ENCODE results near the gene CCDC85B. TPM values are rescaled to one million over a fixed set of nuclear protein-coding genes. Genes with fewer than 3 reads are reported as not detected.

The CCDC85B gene
- polyA plus RNA-seq, 1 donor, result 22.2 TPM

DNA sequence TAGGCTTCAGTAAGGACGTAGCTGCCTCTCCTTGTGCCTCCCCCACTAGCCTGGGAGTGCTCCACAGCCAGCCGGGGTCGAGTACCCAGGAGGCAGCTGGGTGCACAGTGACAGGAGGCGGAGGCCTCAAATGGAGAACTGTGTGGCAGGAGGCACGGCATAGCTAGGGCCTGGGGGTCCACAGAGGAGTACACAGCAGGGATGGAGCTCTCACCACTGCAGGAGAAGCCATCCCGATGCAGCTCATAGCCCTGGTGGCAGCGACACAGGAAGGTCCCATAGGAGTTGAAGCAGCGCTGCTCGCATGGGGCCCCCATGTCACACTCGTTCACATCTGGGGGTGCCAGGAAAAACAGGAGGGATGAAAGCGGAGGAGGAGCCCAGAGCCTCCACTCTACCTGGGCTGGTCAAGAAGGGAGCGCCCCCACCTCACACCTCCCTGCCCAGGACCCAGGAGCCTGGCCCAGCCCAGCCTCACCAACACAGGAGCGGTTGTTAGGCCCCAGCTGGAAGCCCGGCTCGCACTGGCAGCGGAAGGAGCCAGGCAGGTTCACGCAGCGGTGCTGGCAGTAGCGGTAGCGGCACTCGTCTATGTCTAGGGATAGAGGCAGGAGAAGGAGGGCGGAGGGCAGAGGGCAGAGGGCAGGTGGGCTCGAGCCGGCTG, 20.7 kb upstream of the CCDC85B start:
- DNase-seq, result no peak

DNA sequence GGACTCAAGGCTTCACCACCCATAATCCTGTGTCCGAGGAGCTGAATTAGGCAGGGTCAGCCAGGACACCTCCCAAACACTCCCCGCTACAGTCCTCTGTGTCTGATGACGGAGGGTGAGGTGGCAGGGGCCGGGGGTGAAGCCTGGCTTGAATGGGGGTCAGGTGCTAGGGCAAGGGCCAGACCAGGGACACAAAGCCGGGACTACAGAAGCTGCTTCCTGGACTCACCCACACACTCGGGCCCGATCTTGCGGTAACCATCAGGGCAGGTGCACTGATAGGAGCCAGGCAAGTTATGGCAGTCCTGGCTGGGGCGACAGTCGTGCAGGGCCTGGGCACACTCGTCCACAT, 20.2 kb upstream of the CCDC85B start:
- no peak for DNase-seq

DNA sequence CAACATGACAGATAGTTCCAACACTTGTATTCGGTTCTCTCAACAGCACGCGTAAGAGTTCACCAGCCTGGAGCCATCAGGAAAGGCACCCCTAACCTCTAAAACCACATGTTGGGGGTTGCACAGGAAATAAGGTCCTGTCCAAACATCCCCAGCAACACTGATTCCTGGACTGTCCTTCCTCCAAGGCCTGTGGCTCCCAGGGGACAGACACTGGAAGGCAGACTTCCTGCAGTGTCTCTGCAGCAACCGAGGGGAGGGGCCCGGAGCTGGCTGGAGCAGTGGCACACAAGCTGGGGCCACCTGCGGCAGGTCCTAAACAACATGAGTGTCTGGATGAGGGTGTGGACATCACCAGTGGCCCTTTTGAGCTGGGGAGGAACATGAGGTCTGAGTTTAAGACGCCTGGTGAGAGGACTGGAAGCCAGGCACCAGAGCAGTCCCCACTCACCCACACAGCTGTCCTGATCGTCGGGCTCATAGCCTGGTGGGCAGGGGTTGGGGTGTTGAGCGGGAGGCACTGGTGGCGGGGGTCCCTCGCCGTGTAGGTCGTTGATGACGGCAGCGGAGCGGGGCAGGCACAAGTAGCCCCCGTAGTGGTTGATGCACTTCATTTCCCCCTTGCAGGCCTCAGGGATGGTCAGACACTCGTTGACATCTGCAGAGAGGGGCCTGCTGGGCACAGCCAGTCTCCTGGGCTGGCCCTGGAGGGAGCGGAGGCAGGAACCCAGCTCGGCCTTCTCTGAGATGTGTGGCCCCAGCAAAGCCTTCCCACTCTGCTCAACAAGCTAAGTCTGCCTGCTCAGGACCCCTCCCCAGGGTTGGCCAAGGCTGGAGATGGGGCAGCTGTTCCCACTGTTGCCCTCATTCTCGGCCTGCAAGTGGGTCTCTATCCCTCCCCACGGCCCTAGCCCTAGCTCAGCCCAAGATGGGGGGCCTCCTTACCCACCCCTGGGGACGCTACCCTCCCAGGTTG, 19.5 kb upstream of the CCDC85B start:
- DNase-seq, result no peak

DNA sequence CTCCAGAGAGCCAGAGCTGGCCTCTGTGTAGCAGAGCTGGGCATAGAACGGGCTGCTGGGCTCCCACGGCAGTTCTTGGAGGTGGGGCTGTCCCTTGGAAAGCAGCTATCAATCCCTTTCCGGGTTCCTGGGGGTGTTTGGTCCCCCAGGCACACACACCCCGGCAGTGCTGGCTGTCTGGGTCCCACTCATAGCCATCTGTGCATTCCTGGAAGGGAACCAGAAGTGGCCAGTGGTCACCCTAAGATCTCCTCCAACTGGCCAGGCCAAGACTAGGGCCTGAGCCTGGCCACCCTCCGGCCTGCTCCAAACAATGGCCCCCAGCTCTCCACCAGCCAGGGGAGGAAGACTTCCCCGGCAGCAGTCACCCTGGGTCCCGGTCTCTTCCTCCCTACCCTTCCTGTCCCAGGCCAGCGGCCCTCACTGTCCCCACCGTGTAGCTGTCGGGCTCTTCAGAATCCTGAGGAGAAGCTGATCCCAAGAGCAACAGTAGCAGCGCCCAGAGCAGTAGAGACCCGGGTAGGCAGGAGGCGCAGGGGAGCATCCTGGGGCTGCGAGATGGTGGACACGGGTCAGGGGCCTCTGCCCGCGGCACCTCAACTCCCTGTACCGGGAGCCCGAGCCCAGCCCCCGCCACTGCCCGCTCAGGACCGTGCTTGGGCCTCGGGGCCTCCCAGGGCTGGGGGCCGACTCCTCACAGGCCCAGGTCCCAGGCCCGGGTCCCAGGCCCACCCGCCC, 18.5 kb upstream of the CCDC85B start:
- peak; percentile 41 for DNase-seq

DNA sequence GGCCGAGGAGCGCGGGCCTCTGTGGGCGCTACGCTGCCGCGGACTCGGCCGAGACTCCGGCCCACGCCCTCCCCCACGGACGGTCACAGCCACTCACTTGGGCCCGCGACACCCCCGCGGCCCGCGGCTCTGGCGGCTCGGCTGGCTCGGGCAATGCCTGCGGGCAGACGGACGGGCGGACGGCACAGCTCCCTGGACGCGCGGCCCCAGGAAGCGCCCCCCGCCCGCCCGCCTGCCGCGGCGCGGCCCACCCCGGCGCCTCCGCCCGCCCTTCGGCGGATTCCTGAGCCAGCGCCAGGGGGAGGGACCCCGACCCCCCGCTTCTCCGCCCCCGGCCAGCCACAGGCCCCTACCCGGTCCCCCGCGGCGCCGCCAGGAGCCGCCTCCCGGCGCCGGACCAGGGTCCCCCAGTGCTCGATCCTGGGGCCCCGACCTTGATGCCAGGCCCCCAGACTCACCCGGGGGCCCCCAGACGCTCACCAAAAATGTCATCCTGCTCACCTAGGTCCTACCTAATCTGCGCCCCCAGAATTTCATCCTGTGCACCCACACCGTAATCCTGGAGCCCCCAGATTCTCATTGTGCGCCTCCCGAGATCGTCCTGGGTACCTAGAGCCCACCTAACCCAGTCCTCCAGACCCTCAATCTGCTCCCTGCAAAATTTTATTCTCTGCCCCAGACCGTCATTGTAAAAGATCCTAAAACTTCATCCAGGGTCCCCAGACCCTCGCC, 17.7 kb upstream of the CCDC85B start, which contains the start of gene EFEMP2:
Gene EFEMP2, minus strand, starts transcription at position 215 of the 732 bp plus-strand sequence. CDS start 446 bp downstream, outside the sequence.
- DNase-seq, result peak; percentile 74

DNA sequence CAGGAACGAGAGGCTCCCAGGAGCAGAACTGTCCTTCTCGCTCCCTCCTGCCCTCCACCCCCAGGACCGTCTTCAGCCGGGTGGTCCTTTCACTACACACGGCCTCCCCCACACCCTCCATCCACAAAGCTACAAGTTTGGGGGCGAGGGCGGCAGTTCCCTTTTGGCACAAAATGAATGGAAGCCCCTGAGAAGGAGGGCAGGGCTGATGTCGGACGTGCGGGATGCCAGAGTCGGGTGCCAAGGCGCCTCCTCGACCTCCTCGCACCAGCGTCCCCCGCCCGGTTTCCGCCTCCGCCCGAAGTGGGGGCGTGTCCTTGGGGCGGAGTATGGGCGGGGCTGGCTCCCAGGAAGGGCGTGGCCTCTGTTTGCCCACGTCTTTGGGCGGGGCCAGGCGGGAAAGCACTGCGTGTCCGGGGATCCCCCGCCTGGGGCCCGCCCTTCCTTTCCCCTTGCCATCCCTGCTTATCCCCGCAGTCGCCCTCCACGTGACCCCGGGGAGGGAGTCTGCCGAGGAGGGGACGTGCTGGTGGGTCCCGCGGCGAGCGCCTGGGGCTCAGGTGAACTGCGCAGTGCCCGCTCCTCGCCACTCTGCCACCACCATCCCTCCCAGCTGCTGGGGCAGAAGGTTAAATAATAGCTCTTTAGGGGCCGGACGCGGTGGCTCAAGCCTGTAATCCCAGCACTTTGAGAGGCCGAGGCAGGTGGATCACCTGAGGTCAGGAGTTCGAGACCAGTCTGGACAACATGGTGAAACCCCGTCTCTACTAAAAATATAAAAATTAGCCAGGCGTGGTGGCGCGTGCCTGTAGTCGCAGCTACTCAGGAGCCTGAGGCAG, 16.9 kb upstream of the CCDC85B start:
- peak; percentile 93 for DNase-seq

DNA sequence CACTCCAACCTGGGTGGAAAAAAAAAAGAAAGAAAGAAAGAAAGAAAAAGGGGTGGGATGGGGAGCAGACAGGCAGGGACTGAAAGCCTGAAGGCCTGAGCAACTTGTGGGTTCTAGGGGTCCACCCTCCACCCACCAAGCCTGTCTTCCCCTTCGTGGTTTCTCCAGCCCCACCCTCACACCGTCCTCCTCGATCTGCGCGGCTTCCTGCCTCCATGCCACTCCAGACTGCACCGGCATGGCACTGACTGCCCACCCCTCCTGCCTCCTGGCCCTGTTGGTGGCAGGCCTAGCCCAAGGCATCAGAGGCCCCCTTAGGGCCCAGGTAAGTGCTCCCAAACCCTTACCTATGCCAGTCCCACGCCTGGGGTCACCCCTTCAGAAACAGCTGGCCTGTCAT, 10.9 kb upstream of the CCDC85B start, which contains the start of gene CTSW:
Gene CTSW, plus strand, starts transcription at position 221 of the 400 bp plus-strand sequence. Its CDS starts 18 bp downstream, at position 239.
- DNase-seq, result no peak

DNA sequence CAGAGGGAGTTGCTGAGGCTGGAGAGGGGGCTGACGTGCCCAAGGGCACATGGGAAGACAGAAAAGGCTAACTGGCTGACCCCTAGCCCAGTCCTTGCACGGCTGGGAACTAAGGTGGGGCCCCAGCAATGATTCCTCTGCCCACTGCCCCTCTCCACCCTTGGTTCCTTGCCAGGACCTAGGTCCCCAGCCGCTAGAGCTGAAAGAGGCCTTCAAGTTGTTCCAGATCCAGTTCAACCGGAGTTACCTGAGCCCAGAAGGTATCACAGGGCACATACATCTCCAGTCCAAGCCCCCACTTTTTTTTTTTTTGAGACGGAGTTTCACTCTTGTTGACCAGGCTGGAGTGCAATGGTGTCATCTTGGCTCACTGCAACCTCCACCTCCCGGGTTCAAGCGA, 10.4 kb upstream of the CCDC85B start:
- DNase-seq, result no peak

DNA sequence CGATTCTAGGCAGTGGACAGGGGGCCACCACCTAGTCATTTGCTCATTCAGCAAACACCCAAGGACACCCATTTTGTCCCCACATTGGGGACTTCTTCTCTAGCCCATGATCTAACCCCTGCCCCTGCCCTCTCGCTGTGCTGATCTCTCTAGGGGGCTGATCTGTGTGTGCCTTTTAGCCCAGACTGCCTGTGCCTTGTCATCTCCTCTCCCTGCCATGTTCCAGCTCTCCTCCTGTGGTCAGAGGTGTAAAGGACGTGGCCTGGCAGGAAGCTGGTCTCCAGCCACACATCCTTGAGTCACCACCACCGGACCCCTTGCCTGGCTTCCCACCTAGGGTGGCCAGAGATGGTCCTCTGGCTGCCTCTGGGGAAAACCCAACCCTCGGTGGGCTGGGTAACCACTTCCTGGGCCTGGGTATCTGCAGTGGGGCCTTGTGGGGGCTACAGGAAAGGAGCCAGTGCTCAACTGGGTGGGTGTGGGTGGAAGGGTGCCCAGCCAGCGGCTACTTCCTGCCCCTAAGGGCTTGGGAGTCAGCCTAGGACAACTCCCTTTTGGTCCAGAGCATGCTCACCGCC, 9.5 kb upstream of the CCDC85B start:
- no peak for DNase-seq

DNA sequence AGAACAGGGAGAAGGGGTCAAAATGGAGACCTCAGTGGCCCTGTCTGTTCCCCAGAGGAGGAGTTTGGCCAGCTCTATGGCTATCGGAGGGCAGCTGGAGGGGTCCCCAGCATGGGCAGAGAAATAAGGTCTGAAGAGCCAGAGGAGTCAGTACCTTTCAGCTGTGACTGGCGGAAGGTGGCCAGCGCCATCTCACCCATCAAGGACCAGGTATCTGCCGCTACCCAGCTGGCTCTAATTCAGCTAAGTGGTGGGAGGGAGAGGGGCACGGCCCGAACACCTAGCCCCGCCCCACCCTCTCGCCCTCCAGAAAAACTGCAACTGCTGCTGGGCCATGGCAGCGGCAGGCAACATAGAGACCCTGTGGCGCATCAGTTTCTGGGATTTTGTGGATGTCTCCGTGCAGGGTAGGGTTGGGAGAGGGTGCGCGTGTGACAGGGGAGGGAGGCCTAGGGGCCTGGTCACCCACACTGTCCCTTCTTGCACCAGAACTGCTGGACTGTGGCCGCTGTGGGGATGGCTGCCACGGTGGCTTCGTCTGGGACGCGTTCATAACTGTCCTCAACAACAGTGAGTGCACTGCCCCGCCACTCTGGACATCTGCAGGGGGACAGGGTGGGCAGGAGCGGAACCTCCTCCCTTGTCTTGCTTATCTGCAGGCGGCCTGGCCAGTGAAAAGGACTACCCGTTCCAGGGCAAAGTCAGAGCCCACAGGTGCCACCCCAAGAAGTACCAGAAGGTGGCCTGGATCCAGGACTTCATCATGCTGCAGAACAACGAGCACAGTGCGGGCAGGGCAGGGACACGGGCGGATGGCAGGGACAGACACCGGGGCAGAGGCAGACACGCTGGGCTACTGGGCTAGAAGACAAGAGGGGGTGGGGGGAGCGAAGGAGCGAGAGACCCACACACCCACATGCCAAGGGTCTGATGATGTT, 8.1 kb upstream of the CCDC85B start:
- DNase-seq, result no peak

DNA sequence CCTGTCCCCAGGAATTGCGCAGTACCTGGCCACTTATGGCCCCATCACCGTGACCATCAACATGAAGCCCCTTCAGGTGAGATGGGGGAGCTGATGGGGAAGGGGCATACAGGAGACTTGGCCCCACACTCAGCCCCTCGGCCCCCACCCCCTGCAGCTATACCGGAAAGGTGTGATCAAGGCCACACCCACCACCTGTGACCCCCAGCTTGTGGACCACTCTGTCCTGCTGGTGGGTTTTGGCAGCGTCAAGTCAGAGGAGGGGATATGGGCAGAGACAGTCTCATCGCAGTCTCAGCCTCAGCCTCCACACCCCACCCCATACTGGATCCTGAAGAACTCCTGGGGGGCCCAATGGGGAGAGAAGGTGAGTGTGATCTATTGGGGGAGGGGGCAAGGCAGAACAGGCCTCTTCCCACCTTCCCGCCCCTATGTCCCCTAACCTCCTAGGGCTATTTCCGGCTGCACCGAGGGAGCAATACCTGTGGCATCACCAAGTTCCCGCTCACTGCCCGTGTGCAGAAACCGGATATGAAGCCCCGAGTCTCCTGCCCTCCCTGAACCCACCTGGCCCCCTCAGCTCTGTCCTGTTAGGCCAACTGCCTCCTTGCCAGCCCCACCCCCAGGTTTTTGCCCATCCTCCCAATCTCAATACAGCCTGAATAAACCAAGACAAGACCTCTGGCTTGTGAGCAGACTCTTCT, 7.3 kb upstream of the CCDC85B start:
- DNase-seq, result no peak

DNA sequence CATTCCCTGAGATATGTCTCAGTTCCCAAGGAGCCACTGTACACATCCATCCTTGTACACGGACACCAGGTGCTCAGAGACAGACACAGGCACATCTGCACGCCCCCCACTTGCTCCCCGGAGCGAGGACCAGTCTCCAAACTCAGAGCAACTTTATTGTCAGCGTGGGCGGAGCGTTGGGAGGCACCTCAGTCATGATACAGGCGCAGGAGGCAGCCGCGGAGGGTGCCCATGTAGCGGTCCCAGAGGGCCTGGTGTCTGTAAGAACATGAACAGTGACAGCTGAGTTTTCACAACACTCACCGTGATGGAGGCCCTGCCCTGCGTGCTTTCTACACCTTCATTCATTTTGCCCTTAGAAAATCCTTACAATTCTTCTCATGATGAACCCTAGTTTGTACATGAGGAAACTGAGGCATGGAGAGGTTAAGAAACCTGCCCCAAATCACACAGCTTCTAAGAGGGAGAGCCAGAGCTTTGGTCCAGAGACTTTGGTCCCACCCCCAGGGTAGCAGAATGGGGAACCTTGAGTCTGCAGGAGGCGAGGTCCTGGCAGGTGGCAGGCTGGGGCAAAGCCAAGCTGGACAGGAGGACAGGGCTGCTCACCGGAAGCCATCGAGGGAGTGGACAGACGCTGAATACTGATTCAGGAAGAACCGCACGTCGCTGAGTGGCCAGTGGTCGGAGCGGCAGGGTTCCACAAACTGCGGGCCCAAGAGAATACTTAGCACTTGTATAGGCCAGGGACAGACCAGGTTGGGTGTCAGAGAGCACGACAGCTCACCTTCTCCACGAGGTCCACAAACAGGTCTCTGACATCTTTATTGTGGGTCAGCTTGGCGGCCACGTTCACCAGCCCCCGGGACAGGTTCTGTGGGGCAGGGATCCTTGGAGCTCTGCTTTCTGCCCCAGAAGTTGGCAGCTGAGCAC, 6.4 kb upstream of the CCDC85B start:
- no peak for DNase-seq

DNA sequence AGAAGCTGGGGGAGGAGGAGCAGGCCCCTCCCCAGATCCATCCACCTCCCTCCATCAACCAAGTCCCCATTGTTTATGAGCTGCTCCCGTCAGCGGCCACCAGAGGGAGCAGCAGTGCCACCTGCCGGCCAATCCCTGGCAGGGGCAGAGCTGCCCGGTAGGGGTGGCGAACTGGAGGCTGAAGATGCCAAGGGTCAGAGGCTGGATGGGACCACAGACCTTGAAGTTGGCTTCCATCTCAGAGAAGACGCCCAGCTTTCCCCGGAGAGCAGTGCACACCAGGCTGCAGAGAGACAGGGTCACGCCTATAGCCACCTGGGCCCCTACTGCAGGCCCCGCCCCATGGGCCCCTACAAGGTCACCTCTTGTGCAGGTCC, 5.8 kb upstream of the CCDC85B start:
- peak; percentile 69 for DNase-seq

DNA sequence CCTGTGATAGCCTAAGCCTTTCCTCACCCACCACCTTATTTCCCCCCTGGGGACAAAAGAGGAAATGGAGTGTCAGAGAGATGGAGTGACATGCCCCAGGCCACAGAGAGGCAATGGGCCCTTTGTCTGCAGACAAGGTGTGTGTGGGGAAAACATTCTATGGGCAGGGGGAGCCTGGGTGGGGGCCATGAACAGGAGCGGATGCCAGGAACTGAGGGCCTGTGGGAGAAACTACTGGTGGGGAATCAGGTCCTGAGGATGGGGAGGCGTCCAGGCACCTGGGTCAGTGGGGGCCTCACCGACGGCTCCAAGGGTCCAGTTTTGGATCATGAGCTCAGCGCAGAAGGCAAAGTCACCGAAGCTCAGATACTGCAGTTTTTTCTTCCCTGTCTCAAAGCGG, 5.2 kb upstream of the CCDC85B start:
- DNase-seq, result no peak

DNA sequence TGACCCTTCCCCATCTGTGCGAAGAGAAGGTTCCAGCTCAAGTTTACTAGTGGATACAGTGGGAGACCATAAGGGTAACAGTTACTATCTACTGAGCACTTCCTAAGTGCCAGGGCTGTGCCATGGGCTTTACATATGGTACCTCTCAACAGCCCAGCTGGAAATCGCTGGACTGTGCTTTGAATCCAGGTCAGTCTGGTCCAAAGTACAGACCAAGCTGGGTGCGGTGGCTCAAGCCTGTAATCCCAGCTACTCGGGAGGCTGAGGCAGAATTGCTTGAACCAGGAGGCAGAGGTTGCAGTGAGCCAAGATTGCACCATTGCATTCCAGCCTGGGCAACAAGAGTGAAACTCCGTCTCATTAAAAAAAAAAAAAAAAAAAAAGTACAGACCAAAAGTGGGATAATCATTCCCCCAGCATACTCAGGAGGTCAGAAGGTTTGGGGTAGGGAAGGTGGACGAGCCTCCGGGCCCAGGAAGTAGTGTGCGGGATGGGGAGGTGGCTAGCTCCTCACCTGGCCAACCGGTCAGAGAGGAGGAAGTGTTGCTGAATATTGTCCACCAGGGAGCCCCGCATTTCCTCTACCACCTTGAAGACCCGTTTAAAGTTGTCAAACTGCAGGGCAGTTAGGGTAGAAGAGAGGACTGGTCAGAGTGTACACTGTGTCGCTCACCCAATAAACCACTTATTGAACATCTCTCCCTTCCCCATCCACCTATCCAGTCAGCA, 4.5 kb upstream of the CCDC85B start:
- no peak for DNase-seq

DNA sequence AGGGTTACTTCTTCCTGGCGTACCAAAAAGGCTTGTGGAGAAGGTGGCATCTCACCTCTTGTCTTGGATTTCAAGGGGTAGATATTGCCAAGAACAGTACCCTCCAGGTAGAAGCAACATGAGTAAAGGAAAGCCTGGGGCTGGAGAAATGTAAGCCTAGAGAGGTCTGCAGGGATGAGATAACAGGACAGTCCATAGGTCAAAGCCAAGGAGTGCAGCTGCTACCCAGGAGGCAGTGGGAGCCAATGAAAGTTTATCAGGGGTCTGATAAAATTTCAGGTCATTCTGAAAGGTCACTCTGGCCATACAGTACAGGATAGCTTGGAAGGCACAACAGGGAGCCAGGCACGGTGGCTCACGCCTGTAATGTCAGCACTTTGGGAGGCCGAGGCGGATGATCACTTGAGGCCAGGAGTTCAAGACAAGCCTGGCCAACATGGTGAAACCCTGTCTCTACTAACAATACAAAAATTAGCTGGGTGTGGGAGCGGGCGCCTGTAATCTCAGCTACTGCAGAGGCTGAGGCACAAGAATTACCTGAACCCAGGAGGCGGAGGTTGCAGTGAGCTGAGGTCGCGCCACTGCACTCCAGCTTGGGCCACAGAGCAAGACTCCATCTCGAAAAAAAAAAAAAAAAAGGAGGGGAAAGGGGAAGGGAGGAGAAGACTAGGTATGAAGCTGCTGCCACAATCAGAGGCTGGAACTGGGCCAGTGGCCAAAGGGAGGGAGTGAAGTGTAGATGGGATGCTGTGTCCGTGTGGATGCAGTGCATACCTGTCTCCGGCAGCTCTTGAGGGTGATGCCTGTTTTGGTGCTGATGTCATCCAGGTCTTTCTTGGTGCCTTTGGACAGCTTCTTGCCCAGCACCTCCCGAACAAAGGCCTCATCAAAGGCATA, 3.4 kb upstream of the CCDC85B start:
- DNase-seq, result no peak

Measured in hindlimb muscle (tissue), 1 donor.